Mesenteric fat pad (tissue), 1 donor: Measurements from ENCODE around the gene SLC39A11. TPM values are rescaled to one million over a fixed set of nuclear protein-coding genes. Genes with fewer than 3 reads are reported as not detected.
"Not testable (repeated sequence)": the region's sequence is repeated elsewhere in the genome, so short reads cannot be mapped to it uniquely, and the experiment has no call there.

Experiments used
- DNase-seq: peaks from one replicate; pipeline ENCODE4 v3.0.0-alpha.2; 2020; ENCODE audit warnings: low spot score
- total RNA-seq: library from RNA; stranded (reverse); fragmentation: NEBNext Ultra II Directional; extraction: Animal tissue kit (Norgen Biotek cat#: 25700); gene quantifications from one replicate; pipeline ENCODE4 v1.2.1, GENCODE V29; 2021
- donor health status: DM: yes; HTN: yes; CAD: no.

SLC39A11 gene
- total RNA-seq, 1 donor from 2014 or later, result 36.2 TPM

GRCh38 chr17:72802726-72803125 lies 289.8 kb downstream of the SLC39A11 start:
- no peak for DNase-seq

GRCh38 chr17:72797142-72797541 lies 295.3 kb downstream of the SLC39A11 start:
- no peak for DNase-seq

- no peak for DNase-seq
Observed at GRCh38 chr17:72795941-72796340, 296.5 kb downstream of the SLC39A11 start.

GRCh38 chr17:72794152-72794551 lies 298.3 kb downstream of the SLC39A11 start:
- no peak for DNase-seq

- DNase-seq, result no peak
Observed at GRCh38 chr17:72792771-72793170, 299.7 kb downstream of the SLC39A11 start.

GRCh38 chr17:72790190-72790589 lies 302.3 kb downstream of the SLC39A11 start:
- DNase-seq, result no peak

- DNase-seq, result no peak
Observed at GRCh38 chr17:72789711-72790110, 302.8 kb downstream of the SLC39A11 start.

GRCh38 chr17:72788950-72789585 lies 303.4 kb downstream of the SLC39A11 start:
- no peak for DNase-seq

- DNase-seq, result no peak
Observed at GRCh38 chr17:72786209-72786608, 306.3 kb downstream of the SLC39A11 start.

- DNase-seq, result no peak
Observed at GRCh38 chr17:72782985-72783701, 309.3 kb downstream of the SLC39A11 start.

- not testable (repeated sequence) for DNase-seq
Observed at GRCh38 chr17:72782437-72782836, 310.1 kb downstream of the SLC39A11 start.

- DNase-seq, result no peak
Observed at GRCh38 chr17:72778169-72779151, 314.0 kb downstream of the SLC39A11 start.

- DNase-seq, result no peak
Observed at GRCh38 chr17:72775919-72776318, 316.6 kb downstream of the SLC39A11 start.

GRCh38 chr17:72775237-72775636 lies 317.3 kb downstream of the SLC39A11 start:
- DNase-seq, result no peak

GRCh38 chr17:72774236-72774635 lies 318.3 kb downstream of the SLC39A11 start:
- no peak for DNase-seq

- not testable (repeated sequence) for DNase-seq
Observed at GRCh38 chr17:72773225-72773624, 319.3 kb downstream of the SLC39A11 start.

GRCh38 chr17:72772331-72772821 lies 320.1 kb downstream of the SLC39A11 start:
- DNase-seq, result no peak

GRCh38 chr17:72771734-72772133 lies 320.8 kb downstream of the SLC39A11 start:
- no peak for DNase-seq

- DNase-seq, result no peak
Observed at GRCh38 chr17:72766761-72767356, 325.6 kb downstream of the SLC39A11 start.

GRCh38 chr17:72765368-72766153 lies 326.9 kb downstream of the SLC39A11 start:
- no peak for DNase-seq
